Measurements from ENCODE around the gene GSTP1.
"Not testable (repeated sequence)": the region's sequence is repeated elsewhere in the genome, so short reads cannot be mapped to it uniquely, and the experiment has no call there.

Gene GSTP1

GRCh38 chr11:67615728-67616430 is 32.3 kb downstream of the GSTP1 start:
- DNase-seq (ENCODE audit: low spot score), result no peak

DNA sequence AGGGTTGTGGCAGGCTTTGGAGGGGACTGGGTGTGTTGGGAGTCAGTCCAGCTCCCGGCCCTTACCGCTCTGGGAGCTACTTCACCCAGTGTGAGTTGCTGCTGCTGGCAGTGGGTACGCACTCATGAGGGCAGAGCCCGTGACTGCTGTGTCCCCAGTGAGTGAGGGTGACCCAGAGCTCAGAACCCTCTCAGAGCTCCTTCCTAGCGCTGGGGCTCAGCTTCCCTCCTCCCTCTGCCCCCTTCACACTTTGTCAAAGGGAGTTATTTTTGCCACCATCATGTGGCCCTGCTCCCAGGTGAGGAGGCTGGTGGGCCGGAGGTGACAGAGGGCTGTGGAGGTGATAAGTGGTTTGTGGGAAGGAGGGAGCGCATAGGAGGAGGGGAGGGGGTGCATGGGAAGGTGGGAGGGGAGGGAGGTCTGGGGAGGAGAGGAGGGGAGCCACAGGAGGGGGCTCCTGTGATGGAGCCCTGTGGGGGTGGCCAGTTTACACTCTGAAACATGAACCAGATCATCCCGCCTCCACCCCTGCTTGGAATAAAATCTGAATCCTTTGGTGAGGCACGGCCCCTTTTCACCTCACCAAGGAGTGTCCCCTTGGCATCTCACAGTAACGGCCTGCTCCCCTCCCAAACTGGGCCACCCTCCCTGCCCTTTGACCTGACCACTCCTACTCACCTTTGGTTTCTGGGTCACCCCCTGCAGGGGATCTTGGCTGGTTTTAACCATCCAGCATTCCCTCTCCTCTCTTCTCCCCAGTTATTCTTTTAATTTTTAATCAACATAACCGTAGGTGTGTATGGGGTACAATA is 33.0 kb downstream of the GSTP1 start:
- no peak for DNase-seq (ENCODE audit: low spot score)

DNA sequence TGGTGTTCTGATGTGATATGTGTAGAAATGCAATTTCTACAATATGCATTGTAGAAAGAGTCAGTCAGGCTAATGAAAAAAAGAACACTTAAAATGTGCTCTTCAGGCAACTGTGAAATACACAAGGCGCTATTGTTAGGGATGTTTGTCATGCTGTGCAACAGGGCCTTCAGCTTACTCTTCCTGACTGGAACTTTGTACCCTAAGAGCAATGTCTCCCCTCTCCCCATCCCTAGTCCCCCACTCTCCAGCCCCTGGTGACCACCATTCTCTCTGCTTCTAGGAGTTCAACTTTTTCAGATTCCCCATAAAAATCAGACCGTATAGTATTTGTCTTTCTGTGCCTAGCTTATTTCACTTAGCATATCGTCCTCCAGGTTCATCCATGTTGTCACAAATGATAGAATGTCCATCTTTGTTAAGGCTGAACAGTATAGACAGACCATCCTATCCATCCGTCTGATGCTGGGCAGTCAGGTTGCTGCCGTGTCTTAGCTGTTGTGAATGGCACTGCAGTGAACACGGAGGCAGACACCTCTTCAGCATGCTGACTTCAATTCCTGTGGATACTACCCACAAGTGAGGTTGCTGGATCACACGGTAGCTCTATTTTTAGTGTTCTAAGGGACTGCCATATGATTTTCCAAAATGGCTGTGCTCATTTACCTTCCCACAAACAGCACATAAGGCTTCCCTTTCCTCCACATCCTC is 33.8 kb downstream of the GSTP1 start:
- no peak for DNase-seq (ENCODE audit: low spot score)

- not testable (repeated sequence) for DNase-seq (ENCODE audit: low spot score)
Observed at GRCh38 chr11:67618901-67619659, 35.5 kb downstream of the GSTP1 start.

DNA sequence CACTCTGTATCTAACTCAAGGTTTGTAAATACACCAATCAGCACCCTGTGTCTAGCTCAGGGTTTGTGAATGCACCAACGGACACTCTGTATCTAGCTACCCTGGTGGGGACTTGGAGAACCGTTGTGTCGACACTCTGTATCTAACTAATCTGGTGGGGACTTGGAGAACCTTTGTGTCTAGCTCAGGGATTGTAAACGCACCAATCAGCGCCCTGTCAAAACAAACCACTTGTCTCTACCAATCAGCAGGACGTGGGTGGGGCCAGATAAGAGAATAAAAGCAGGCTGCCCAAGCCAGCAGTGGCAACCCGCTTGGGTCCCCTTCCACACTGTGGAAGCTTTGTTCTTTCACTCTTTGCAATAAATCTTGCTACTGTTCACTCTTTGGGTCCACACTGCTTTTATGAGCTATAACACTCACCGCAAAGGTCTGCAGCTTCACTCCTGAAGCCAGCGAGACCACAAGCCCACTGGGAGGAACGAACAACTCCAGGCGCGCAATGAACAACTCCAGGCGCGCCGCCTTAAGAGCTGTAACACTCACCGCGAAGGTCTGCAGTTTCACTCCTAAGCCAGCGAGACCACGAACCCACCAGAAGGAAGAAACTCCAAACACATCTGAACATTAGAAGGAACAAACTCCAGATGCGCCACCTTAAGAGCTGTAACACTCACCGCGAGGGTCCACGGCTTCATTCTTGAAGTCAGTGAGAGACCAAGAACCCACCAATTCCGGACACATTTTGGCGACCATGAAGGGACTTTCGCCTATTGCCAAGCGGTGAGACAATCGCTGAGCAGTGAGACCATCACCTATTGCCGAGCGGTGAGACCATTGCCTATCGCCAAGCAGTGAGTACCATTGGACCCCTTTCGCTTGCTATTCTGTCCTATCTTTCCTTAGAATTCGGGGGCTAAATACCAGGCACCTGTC is 36.3 kb downstream of the GSTP1 start:
- not testable (repeated sequence) for DNase-seq (ENCODE audit: low spot score)

GRCh38 chr11:67620621-67621020 is 37.0 kb downstream of the GSTP1 start:
- DNase-seq (ENCODE audit: low spot score), result not testable (repeated sequence)

- DNase-seq (ENCODE audit: low spot score), result not testable (repeated sequence)
Observed at GRCh38 chr11:67621928-67622327, 38.3 kb downstream of the GSTP1 start.

- DNase-seq (ENCODE audit: low spot score), result not testable (repeated sequence)
Observed at GRCh38 chr11:67622905-67623304, 39.3 kb downstream of the GSTP1 start.

GRCh38 chr11:67623795-67624194 is 40.2 kb downstream of the GSTP1 start:
- not testable (repeated sequence) for DNase-seq (ENCODE audit: low spot score)

DNA sequence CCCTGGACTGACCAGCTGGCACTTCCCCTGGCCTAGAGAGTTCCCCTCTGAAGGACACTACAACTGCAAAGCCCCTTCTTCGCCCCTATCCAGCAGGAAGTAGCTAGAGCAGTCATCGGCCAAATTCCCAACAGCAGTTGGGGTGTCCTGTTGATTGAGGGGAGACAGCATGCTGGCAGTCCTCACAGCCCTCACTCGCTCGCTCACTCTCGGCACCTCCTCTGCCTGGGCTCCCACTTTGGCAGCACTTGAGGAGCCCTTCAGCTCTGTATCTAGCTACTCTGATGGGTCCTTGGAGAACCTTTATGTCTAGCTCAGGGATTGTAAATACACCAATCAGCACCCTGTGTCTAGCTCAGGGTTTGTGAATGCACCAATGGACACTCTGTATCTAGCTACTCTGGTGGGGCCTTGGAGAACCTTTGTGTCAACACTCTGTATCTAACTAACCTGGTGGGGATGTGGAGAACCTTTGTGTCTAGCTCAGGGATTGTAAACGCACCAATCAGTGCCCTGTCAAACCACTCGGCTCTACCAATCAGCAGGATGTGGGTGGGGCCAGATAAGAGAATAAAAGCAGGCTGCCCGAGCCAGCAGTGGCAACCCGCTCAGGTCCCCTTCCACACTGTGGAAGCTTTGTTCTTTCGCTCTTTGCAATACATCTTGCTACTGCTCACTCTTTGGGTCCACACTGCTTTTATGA is 42.7 kb downstream of the GSTP1 start:
- not testable (repeated sequence) for DNase-seq (ENCODE audit: low spot score)

- no peak for DNase-seq (ENCODE audit: low spot score)
Observed at GRCh38 chr11:67626970-67627369, 43.4 kb downstream of the GSTP1 start.

GRCh38 chr11:67627441-67627811 is 43.8 kb downstream of the GSTP1 start:
- DNase-seq (ENCODE audit: low spot score), result no peak

- no peak for DNase-seq (ENCODE audit: low spot score)
Observed at GRCh38 chr11:67627812-67628624, 44.4 kb downstream of the GSTP1 start.

DNA sequence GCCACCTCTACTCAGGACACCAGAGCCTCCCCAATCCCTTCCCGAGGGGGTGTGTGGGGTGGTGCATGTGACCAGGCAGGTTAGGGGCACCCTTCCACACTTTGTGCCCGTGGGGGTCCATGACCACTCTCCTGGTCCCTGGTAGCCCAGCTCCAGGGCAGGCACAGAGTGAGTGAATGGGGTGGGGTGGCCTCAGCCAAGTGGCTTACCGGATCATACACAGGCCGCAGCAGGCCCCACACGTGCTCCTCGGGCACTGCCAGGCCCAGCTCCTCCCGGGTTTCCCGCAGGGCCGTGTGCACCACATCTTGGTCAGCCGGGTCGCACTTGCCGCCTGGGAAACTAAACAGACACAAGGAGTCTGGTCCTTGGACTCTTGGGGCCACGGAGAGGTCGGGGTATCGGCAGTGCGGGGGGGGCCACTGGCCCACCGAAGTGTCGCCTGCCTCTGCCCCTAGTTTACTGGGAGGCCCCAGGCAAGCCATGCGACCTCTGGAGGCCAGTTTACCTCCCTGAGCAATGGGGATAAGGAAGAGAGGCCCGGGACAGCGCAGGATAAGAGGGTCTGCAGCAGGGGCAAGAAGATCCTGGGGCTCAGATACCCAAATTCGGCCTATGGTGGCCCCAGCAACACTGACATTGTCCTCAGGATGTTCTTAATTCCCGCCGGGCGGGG is 45.2 kb downstream of the GSTP1 start:
- DNase-seq (ENCODE audit: low spot score), result no peak

GRCh38 chr11:67629386-67630227 is 46.0 kb downstream of the GSTP1 start, which contains the start of gene NUDT8:
NUDT8 (minus strand) TSS chr11:67629937; CDS start chr11:67629911, 26 bp downstream.
- peak; percentile 83 for DNase-seq (ENCODE audit: low spot score)

DNA sequence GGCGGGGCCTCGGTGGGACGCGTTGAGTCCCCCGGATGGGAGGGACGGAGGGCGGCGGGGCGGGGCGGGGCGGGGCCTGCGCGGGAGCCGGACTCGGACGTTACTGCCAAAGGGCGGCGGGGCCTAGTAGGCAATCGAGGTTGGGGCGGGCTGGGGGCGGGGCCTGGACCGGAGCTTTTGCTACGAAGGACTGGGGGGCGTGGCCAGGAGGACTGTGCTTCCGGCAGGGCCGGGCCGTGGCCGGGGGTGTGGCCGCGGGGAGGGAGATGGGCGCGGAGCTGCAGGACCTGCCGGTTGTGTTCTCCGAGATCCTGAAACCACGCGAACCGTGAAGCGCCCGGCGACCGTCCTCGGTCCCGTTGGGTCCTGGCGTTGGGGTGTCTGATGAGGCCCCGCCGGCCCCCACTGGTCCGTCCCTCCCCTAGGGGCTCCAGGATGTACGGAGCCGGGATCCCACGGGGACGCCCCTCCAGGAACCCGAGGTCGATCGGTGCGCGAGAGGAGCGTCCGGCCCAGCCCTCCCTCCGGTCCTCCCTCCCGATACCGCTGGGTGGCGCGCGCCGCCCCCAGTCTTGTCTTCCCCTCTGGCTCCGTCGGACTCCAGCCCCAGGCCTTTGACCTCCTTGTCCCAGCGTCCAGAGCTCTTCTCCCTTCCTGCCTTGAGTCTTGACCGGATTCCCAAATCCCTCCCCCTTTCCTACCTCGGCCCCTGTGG is 46.8 kb downstream of the GSTP1 start:
- DNase-seq (ENCODE audit: low spot score), result peak; percentile 99

DNA sequence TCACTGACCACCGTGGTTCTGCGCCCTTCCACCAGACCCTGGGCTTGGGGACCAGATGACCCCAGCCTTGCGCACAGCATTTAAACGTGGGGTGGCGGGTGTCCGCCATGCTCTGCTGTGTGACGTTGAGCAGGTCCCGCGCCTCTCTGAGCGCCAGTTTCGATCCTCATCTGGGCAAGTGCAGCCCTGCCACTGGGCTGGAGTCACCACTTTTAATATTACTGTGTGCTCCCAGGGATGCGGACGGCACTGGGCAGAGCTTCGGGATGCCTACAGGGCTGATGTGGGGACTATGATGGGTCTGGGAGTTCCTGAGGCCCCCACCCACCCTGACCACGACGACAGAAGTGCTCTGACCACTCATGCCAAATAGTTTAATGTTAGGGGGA is 47.3 kb downstream of the GSTP1 start:
- no peak for DNase-seq (ENCODE audit: low spot score)
